ENCODE measurements around the gene ARTN. TPM values are rescaled to one million over a fixed set of nuclear protein-coding genes. Genes with fewer than 3 reads are reported as not detected.
A peak's percentile ranks its signal among the peaks of the same experiment; 100 is the strongest.

Gene ARTN
- total RNA-seq, 2 experiments from 2014 or later: 0.10 to 0.52 TPM

DNA sequence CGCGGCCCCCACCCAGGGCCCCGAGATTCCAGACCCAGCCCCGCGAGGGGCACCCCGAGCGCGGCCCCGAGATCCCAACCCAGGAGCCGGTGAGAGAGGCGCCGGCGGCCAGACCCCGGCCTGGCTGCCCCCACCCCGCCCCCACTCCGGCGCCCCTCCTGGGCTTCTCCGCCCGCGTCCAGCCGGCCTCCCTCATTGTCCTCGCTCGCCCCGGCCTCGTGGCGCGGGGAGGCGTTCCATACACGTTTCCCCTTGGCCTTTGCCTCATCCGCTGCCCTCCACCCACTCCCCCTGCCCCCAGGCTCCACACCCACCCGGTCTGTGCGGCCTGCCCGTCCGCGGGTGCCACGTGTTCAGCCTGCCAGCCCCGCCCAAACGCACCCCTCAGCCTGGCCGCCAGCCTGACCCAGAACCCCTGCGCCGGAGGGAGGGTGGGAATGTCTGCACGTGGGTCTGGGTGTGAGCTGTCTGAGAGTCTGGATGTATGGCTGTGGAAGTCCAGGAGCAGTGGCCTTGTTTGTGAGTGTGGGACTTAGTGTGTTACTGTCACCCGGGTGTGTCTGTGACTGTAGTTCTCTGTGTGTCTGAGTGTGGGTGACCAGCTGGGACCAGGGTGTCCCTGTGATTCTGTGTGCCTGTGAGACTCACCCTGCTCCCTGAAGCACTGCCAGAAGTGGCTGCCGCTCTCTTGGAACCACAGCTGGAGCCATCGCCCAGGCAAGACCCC is 46.1 kb downstream of the ARTN start:
- Mint-ChIP-seq H3K27me3 (no peaks in the 10 kb centered on the region), H3K4me1 (peaks cover 41% of the 10 kb centered on the region), H3K27ac (peak overlapping the region; percentile 72), H3K4me3 (peak overlapping the region; percentile 80), H3K36me3 (ENCODE audit: low read depth) (peaks cover 27% of the 10 kb centered on the region), H3K9me3 (no peaks in the 10 kb centered on the region)
- peak; percentile 25 for DNase-seq
- CTCF ChIA-PET: interaction anchor here (1.1 kb wide), 2 partner anchors 31 to 33 kb away, joined by 3 read pairs; partner anchors contain the start of gene IPO13
- POLR2A ChIA-PET: no interaction called here

- ChIA-PET CTCF (interaction anchor here (1.1 kb wide), 2 partner anchors 32 to 33 kb away, joined by 3 read pairs; partner anchors contain the start of gene IPO13), POLR2A (no interaction called here)
- Mint-ChIP-seq H3K9me3 (no peaks in the 10 kb centered on the region), H3K27me3 (no peaks in the 10 kb centered on the region), H3K4me3 (peak overlapping the region; percentile 80), H3K4me1 (peaks cover 41% of the 10 kb centered on the region), H3K36me3 (ENCODE audit: low read depth) (peaks cover 27% of the 10 kb centered on the region), H3K27ac (peak overlapping the region; percentile 63)
- DNase-seq: no peak
Measured at GRCh38 chr1:43980255-43981134, 46.9 kb downstream of the ARTN start.

DNA sequence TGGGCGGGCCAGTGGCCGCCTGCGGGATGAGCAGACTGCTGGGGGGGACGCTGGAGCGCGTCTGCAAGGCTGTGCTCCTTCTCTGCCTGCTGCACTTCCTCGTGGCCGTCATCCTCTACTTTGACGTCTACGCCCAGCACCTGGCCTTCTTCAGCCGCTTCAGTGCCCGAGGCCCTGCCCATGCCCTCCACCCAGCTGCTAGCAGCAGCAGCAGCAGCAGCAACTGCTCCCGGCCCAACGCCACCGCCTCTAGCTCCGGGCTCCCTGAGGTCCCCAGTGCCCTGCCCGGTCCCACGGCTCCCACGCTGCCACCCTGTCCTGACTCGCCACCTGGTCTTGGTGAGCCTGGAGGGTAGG is 47.5 kb downstream of the ARTN start:
- ChIA-PET POLR2A (no interaction called here), CTCF (no interaction called here)
- H3K36me3 Mint-ChIP-seq (ENCODE audit: low read depth): peaks cover 24% of the 10 kb centered on the region
- H3K27me3 Mint-ChIP-seq: no peaks in the 10 kb centered on the region
- DNase-seq: no peak
- no peaks in the 10 kb centered on the region for H3K9me3 Mint-ChIP-seq
- no peak overlapping the region for H3K27ac Mint-ChIP-seq
- peaks cover 36% of the 10 kb centered on the region for H3K4me1 Mint-ChIP-seq
- H3K4me3 Mint-ChIP-seq: no peak overlapping the region

GRCh38 chr1:43981636-43982035 is 48.0 kb downstream of the ARTN start:
- H3K4me3 Mint-ChIP-seq: no peak overlapping the region
- peaks cover 20% of the 10 kb centered on the region for H3K36me3 Mint-ChIP-seq (ENCODE audit: low read depth)
- no peaks in the 10 kb centered on the region for H3K27me3 Mint-ChIP-seq
- DNase-seq: no peak
- ChIA-PET CTCF (no interaction called here), POLR2A (no interaction called here)
- peaks cover 31% of the 10 kb centered on the region for H3K4me1 Mint-ChIP-seq
- H3K27ac Mint-ChIP-seq: no peak overlapping the region
- no peaks in the 10 kb centered on the region for H3K9me3 Mint-ChIP-seq

GRCh38 chr1:43982241-43982640 is 48.6 kb downstream of the ARTN start:
- Mint-ChIP-seq H3K27ac (no peak overlapping the region), H3K4me1 (peaks cover 25% of the 10 kb centered on the region)
- CTCF ChIA-PET: no interaction called here

GRCh38 chr1:43982808-43983207 is 49.2 kb downstream of the ARTN start:
- Mint-ChIP-seq H3K27ac (no peak overlapping the region), H3K36me3 (ENCODE audit: low read depth) (peaks cover 8% of the 10 kb centered on the region)
- POLR2A ChIA-PET: no interaction called here

More at GRCh38 chr1:43982241-43982640, 48.6 kb downstream of the ARTN start:
- DNase-seq: no peak
- POLR2A ChIA-PET: no interaction called here
- Mint-ChIP-seq H3K9me3 (no peaks in the 10 kb centered on the region), H3K4me3 (no peak overlapping the region), H3K36me3 (ENCODE audit: low read depth) (peaks cover 14% of the 10 kb centered on the region), H3K27me3 (no peaks in the 10 kb centered on the region)

GRCh38 chr1:43983253-43983899 is 49.8 kb downstream of the ARTN start:
- Mint-ChIP-seq H3K4me3 (no peak overlapping the region), H3K27me3 (no peaks in the 10 kb centered on the region), H3K27ac (no peak overlapping the region), H3K9me3 (no peaks in the 10 kb centered on the region), H3K36me3 (ENCODE audit: low read depth) (peaks cover 4% of the 10 kb centered on the region), H3K4me1 (peaks cover 15% of the 10 kb centered on the region)
- CTCF ChIA-PET: no interaction called here
- POLR2A ChIA-PET: no interaction called here
- no peak for DNase-seq

More at GRCh38 chr1:43982808-43983207, 49.2 kb downstream of the ARTN start:
- Mint-ChIP-seq H3K27me3 (no peaks in the 10 kb centered on the region), H3K4me3 (no peak overlapping the region), H3K9me3 (no peaks in the 10 kb centered on the region), H3K4me1 (peaks cover 20% of the 10 kb centered on the region)
- CTCF ChIA-PET: no interaction called here
- no peak for DNase-seq

GRCh38 chr1:43984855-43985254 is 51.3 kb downstream of the ARTN start:
- Mint-ChIP-seq H3K27ac (no peak overlapping the region), H3K9me3 (no peaks in the 10 kb centered on the region), H3K4me1 (peaks cover 8% of the 10 kb centered on the region), H3K36me3 (ENCODE audit: low read depth) (peaks cover 3% of the 10 kb centered on the region), H3K27me3 (no peaks in the 10 kb centered on the region), H3K4me3 (no peak overlapping the region)
- CTCF ChIA-PET: no interaction called here
- DNase-seq: no peak
- POLR2A ChIA-PET: no interaction called here

- Mint-ChIP-seq H3K36me3 (ENCODE audit: low read depth) (no peaks in the 10 kb centered on the region), H3K27me3 (no peaks in the 10 kb centered on the region), H3K9me3 (no peaks in the 10 kb centered on the region), H3K4me1 (peaks cover 3% of the 10 kb centered on the region), H3K4me3 (no peak overlapping the region), H3K27ac (no peak overlapping the region)
- DNase-seq: no peak
- CTCF ChIA-PET: interaction anchor here (0.5 kb wide), 1 partner anchor 432 kb away, joined by 3 read pairs; no protein-coding TSS in a partner anchor
- POLR2A ChIA-PET: no interaction called here
Measured at GRCh38 chr1:43985984-43986595, 52.5 kb downstream of the ARTN start.

- H3K27me3 Mint-ChIP-seq: no peaks in the 10 kb centered on the region
- ChIA-PET CTCF (interaction anchor here (0.5 to 2.0 kb wide), 2 partner anchors 50 to 432 kb away, joined by 3 to 6 read pairs; no protein-coding TSS in a partner anchor), POLR2A (no interaction called here)
- no peaks in the 10 kb centered on the region for H3K36me3 Mint-ChIP-seq (ENCODE audit: low read depth)
- no peak overlapping the region for H3K27ac Mint-ChIP-seq
- no peak for DNase-seq
- no peaks in the 10 kb centered on the region for H3K9me3 Mint-ChIP-seq
- no peak overlapping the region for H3K4me3 Mint-ChIP-seq
- peaks cover 7% of the 10 kb centered on the region for H3K4me1 Mint-ChIP-seq
Measured at GRCh38 chr1:43986712-43987111, 53.1 kb downstream of the ARTN start.
